Cardiac septum (tissue), 1 donor: ENCODE measurements around the gene PDE4A. TPM values are rescaled to one million over a fixed set of nuclear protein-coding genes. Genes with fewer than 3 reads are reported as not detected.
"Not testable (repeated sequence)": the region's sequence is repeated elsewhere in the genome, so short reads cannot be mapped to it uniquely, and the experiment has no call there.

ENCODE experiments used
- DNase-seq: peaks from one replicate; pipeline ENCODE4 v3.0.0-alpha.2; 2020; ENCODE audit warnings: low spot score
- intact Hi-C: fragments of 100-400 bp; cut with DNase I; formaldehyde crosslinking; loops from one replicate; pipeline ENCODE4 v1.14.0; 2022
- total RNA-seq: library from RNA; stranded (reverse); fragmentation: NEBNext Ultra II Directional; extraction: Animal tissue kit (Norgen Biotek cat#: 25700); gene quantifications from one replicate; pipeline ENCODE4 v1.2.1, GENCODE V29; 2021
- donor health status: DM: no; HTN: no; CAD: no.

PDE4A gene
- total RNA-seq, 1 donor from 2014 or later = 8.2 TPM

DNA sequence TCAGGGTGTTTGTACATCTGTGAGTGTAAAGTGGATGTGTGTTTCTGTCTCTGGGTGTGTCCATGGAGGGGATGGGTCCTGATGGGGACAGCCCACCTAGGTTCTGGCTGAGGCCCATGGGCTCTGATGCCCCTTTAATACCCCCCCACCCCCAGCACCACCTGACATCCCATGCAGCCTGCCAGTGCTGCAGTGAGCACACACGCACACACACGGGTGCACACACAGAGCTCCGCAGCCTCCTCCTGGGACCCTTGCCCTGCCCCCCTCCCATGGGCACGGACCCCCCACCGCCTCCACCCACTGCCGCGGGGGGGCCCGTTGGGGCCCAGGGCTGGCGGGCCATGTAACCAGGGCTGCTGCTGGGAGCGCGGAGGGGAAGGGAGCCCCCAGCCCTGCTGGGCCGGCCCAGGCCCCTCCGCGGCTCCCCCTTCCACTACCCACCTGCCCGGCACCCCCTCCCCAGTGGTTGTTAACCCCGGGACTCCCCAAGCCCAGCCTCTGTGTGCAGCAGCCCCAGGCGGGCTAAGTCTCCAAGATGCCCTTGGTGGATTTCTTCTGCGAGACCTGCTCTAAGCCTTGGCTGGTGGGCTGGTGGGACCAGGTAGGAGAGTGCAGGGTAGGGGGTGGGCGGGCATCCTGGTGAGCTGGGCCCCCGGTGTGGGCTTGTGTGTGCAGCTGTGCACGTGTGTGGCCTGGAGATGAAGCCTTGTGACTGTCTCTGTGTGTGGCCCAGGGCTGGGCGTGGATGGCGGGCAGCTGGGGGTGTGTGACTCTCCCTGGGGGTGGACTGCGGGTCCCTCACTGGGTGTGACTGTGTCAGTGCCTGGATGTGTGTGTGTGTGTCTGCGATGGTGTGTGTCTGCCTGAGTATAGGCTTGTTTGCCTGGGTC, 32.6 kb downstream of the PDE4A start:
- intact Hi-C loops = no loop called here
- DNase-seq = no peak

DNA sequence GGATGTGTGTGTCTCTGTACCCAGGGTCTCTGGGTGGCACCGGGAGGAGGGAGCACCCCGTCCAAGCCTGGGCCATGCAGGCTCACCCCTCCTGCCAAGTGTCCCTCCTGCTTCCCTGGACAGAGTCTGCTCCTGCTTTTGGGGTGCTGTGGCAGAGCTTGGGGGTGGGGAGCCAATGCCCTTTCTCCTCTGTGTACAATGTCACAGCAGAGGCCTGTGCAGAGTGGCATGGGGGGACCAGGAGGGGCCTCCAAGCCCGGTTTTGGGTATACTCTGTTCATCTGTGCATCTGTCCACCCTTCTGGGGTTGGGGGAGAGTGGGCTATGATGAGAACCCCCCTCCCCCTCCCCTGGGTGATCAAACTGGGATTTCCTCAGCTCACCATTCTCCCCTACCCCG, 33.5 kb downstream of the PDE4A start:
- DNase-seq = no peak

DNA sequence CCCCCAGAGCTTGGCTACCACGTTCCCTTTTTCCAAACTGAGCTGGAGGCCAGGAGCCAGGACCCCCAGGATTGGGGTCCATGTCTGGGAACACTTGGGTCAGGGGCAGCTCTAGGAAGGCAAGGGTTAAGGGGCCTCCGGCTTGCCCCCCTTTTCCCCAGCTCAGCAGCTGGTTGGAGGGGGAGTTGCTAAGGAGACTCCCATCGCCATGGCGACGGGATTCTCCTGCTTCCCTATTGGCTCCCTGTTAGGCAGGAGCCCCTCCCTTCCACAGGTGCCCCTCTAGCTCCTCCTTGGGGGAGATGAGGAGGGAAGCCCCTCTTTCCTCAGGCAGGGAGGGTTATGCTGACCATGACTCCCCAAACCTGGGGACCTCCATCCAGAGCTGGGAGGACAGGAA, 33.9 kb downstream of the PDE4A start:
- intact Hi-C loops = no loop called here
- DNase-seq = no peak

More for the DNA sequence above, 33.5 kb downstream of the PDE4A start:
- intact Hi-C loops = no loop called here

DNA sequence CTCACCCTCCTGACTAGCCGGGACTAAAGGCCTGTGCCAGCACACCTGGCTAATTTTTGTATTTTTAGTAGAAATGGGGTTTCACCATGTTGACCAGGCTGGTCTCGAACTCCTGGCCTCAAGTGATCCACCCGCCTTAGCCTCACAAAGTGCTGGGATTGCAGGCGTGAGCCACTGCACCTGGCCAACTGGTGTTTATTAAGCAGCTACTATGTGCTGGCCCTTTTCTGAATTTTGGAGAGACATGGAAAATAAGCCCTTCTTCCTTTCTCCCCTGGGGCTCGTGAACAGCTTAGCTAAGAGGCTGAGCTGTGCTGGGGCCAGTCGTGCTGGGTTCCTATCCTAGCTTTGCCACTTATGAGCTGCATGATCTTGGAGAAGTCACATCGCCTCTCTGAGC, 38.4 kb downstream of the PDE4A start:
- intact Hi-C loops, DNase-seq: not testable (repeated sequence)

DNA sequence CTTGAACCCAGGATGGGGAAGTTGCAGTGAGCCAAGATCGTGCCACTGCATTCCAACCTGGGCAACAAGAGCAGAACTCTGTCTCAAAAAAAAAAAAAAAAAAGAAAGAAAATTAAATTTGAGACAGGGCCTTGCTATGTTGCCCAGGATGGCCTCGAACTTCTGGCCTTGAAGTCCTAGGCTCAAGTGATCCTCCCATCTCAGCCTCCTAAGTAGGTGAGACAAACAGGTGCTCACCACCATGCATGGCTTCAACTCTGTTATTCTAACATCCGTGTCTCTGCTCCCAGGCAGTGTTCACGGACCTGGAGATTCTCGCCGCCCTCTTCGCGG, 40.3 kb downstream of the PDE4A start:
- no peak for DNase-seq
- intact Hi-C loops = no loop called here

DNA sequence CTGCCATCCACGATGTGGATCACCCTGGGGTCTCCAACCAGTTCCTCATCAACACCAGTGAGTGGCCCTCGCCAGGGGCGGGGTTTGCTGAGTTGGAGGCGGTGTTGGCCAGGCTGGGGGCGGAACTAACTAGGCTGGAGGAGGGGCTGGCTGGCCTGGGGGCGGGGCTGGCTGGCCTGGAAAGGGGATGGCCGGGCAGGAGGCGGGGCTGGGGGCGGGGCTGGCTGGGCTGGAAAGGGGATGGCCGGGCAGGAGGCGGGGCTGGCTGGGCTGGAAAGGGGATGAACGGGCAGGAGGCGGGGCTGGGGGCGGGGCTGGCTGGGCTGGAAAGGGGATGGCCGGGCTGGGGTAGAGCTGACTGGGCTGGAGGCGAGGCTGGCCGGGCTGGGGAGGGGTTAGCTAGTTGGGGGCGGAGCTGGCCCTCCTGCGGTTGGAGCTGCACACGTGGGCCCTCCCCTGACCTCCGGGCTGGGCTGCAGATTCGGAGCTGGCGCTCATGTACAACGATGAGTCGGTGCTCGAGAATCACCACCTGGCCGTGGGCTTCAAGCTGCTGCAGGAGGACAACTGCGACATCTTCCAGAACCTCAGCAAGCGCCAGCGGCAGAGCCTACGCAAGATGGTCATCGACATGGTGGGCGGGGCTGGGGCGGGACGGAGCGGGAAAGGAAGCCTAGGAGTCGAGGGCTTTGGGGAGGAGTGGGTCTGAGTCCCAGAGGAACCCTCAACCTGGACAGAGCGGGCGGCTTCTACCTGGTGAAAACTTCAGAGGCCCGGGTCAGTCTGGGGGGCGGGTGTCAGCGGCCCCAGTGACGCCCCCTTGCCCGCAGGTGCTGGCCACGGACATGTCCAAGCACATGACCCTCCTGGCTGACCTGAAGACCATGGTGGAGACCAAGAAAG, 41.0 kb downstream of the PDE4A start:
- intact Hi-C loops = no loop called here
- DNase-seq = peak; percentile 95

DNA sequence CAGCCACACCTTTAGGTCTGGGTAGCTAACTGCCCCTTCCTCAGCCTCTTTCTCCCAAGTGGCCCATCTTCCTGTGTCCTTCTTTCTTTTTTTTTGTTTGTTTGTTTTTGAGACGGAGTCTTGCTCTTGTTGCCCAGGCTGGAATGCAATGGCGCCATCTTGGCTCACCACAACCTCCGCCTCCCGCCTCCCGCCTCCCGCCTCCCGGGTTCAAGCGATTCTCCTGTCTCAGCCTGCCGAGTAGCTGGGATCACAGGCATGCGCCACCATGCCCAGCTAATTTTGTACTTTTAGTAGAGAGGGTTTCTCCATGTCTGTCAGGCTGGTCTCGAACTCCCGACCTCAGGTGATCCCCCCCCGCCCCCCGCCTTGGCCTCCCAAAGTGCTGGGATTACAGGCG, 41.7 kb downstream of the PDE4A start:
- intact Hi-C loops = not testable (repeated sequence)

DNA sequence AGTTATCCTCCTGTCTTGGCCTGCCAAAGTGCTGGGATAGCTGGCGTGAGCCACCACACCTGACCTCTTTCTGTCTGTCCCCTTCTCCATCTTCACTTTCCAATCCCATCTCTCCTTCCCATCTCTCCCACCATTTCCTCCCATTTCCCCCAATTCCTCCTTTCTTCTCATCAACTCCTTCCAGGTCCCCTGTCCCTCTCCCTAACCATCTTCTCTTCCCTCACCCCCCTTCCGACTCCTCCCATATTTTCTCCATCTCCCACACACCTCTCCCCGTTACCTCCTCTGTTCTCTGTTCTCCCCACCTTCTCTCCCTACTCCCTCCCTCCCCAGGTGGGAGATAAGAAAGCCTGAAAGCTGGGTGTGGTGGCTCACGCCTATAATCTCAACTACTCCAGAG, 42.2 kb downstream of the PDE4A start:
- intact Hi-C loops = no loop called here
- no peak for DNase-seq

More for the DNA sequence above, 41.7 kb downstream of the PDE4A start:
- DNase-seq = not testable (repeated sequence)

DNA sequence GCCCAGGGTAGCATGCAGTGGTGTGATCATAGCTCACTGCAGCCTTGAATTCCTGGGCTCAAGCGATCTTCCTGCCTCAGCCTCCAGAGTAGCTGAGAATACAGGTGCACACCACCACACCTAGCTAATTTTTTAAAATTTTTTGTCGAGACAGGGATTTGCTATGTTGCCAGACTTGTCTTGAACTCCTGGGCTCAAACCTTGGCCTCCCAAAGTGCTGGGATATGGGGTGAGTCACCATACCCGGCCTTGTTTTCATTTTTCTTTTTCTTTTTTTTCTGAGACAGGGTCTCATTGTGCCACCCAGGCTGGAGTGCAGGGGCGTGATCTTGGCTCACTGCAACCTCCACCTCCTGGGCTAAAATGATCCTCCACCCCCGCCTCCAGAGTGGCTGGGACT, 44.1 kb downstream of the PDE4A start:
- DNase-seq = no peak
- intact Hi-C loops = no loop called here

DNA sequence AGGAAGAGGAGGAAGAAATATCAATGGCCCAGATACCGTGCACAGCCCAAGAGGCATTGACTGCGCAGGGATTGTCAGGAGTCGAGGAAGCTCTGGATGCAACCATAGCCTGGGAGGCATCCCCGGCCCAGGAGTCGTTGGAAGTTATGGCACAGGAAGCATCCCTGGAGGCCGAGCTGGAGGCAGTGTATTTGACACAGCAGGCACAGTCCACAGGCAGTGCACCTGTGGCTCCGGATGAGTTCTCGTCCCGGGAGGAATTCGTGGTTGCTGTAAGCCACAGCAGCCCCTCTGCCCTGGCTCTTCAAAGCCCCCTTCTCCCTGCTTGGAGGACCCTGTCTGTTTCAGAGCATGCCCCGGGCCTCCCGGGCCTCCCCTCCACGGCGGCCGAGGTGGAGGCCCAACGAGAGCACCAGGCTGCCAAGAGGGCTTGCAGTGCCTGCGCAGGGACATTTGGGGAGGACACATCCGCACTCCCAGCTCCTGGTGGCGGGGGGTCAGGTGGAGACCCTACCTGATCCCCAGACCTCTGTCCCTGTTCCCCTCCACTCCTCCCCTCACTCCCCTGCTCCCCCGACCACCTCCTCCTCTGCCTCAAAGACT, 46.9 kb downstream of the PDE4A start:
- no peak for DNase-seq
- intact Hi-C loops = no loop called here

DNA sequence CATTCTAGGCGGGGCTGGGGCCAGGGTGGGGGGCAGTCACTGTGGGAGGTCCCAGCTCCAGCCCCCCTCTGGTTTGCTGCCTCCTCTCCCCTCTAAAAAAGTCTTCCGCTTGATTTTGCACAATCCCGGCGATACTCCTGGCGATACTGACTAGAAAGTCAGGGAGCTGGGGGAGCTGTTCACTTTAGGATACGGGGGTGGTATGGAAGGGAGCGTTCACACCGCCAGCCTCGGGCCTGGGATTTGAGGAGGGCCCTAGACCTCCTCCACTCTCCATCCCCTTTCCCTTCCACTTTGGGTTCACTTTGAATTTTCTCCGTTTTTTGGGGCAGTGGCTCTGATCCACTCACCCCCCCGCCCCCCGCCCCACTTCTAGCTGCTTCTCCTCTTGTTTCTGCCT, 47.8 kb downstream of the PDE4A start:
- DNase-seq = no peak
- intact Hi-C loops = no loop called here

DNA sequence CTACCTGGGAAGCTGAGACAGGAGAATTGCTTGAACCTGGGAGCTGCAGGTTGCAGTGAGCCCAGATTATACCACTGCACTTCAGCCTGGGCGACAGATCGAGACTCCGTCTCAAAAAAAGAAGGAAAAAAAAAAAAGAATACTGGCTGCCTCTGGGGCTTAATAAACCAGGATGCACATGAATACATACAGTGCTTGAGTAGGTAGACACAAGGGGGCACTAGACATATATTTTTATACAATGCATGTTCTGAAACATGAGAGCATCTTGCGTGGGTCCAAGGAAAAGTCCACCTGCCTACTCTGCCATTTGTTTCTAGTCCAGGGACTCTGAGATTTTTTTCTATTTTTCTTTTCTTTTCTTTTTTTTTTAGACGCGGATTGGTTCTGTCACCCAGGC, 51.6 kb downstream of the PDE4A start:
- intact Hi-C loops = no loop called here
- no peak for DNase-seq

DNA sequence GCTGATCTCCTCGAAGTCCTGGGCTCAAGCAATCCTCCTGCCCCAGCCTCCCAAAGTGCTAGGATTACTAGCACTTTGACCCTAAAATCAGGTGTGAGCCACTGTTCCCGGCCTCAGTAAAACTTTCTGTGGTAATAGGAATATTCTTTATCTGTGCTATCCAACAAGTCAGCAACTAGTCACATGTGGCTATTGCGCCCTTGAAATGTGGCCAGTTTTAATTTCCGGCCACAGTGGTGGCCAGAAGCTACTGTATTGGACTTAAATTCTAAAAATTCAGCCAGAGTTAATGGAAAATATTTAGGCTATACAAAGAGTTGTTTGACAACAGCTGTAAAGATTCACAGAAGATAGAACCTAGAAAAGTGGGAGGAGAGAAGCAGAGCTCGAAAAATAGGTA, 52.9 kb downstream of the PDE4A start:
- DNase-seq = no peak
- intact Hi-C loops = no loop called here

DNA sequence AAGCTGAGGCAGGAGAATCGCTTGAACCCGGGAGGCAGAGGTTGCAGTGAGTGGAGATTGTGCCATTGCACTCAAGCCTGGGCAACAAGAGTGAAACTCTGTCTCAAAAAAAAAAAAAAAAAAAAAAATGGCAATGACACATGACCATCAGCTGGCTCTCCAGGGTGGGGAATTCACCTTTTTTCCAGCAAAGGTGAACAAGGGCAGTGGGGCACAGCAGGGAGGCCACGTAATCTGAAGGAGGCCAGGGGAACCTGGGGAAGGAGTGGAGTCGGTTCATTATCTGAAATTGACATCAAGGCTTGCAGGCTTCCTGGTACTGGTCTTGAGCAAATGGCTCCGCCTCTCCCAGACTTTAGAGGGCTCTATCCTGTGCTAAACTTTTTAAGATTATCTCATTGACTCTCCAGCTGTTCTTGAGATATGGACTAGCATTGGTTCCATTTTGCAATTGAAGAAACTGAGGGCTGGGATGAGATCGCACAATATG, 54.7 kb downstream of the PDE4A start:
- no peak for DNase-seq
- intact Hi-C loops = no loop called here

DNA sequence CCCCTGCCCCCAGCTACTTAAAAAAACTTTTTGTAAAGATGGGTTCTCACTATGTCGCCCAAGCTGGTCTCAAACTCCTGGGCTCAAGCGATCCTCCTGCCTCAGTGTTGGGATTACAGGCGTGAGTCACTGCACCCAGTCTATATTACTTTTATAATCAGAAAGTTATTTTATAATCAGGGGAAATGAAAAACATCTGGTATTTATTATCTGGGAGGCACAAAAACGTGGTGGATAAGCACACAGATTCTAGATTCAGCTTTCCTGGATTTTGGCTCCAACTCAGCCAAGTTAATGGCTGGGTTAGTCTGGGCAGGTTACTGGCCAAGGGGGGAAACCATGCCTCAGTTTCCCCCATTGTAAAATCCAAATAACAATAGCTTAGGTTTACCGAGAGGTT, 58.1 kb downstream of the PDE4A start:
- intact Hi-C loops = no loop called here
- no peak for DNase-seq

DNA sequence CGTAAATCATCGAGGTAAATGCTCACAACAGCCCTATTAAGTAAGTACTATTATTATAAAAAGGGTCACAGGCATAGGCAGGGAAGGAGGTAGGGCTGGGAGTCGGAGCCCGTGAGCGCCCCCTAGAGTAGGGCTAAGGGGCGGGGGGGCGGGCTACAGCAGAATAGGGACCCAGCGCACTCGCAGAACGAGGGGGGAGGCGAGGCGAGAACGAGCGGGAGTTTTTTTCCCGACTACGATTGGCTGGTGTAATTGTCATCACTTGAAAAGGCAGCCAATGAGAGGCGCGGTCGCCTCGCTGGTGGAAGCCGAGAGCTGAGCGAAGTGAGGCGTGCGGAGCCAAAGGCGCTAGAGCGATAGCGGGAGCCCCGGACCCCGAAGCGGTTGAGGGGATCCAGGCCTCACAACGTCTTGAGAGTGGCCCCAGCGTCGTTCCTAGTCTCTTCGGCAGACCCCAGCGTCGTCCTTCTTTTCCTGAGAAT, 58.6 kb downstream of the PDE4A start:
- DNase-seq = peak; percentile 94
- intact Hi-C loops = no loop called here

DNA sequence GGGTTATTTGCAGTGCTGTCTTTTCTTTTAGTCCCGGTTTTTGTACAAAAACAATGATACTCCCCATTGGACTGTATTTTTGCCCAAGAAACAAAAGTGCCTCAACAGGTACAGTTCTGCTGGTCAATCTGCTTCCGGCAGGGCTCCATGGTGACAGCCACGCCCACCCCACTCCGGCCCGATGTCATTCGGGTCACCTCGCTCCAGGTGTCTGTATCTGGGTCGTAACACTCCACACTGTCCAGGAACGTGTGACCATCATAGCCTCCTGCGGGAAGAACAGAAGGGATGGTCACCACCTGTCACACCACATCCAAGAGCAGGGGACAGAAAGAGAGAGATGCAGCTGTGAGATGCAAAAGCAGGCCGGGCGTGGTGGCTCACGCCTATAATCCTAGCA, 66.2 kb downstream of the PDE4A start:
- DNase-seq = no peak
- intact Hi-C loops = no loop called here

DNA sequence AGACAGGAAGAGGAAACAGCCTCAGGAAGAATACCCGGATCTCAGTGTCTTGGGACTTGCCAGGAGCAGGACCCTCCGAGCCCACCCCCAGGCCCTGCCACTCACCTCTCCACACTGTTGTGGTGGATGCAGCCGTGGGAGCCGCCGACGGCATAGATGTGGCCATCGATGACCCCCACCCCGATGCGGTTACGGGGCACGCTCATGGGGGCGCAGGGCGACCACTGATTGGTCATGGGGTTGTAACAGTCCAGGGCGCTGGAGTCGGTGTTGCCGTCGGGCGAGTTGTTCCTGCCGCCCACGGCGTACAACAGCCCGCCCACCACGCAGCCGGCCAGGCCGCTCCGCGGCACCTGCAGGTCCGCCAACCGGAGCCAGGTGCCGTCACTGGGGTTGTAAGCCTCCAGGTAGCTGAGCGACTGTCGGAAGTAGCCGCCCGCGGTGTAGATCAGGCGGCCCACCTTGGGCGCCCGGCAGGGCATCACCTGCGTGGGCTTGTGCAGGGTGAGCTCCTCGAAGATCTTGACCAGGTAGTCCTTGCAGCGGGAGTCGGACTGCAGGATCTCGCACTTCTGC, 71.2 kb downstream of the PDE4A start:
- no peak for DNase-seq
- intact Hi-C loops = no loop called here

DNA sequence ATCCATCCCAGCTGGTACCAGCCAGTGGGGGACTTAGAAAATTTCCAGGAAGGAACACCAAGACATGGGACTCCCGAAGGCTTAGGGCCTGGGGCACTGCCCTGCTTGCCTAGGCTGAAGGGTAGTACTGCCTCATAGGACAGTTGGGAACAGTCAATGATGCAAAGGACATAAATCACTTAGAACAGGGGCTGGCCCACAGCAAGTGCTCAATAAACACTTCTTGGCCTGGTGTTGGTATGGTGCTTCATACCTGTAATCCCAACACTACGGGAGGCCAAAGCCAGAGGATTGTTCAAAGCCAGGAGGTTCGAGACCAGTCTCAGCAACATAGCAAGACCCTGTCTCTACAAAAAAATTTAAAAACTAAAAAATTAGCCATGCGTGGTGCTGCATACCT, 77.0 kb downstream of the PDE4A start:
- intact Hi-C loops = no loop called here

More for the DNA sequence above, 77.0 kb downstream of the PDE4A start:
- no peak for DNase-seq
